Esophagus (tissue), 2 donors: ENCODE results near the gene CCDC70. TPM values are rescaled to one million over a fixed set of nuclear protein-coding genes. Genes with fewer than 3 reads are reported as not detected.

Experiments
- H3K27ac ChIP-seq, 2 donors: one replicate each; pipeline ENCODE4 v1.5.1; 2013; ENCODE audit warnings: low read depth in 2 of 2, mild to moderate bottlenecking in 2 of 2, inconsistent platforms in 1 of 2, low read length in 1 of 2, moderate library complexity in 1 of 2
- H3K27me3 ChIP-seq, 2 donors: one replicate each; pipeline ENCODE4 v1.6.1; 2013; ENCODE audit warnings: low read length in 2 of 2, control low read depth in 1 of 2, mild to moderate bottlenecking in 1 of 2; ENCODE audit not compliant: insufficient read depth in 2 of 2, control insufficient read depth in 1 of 2
- H3K36me3 ChIP-seq, 2 donors: one replicate each; pipeline ENCODE4 v1.6.1; 2013; ENCODE audit warnings: low read length in 1 of 2; ENCODE audit not compliant: control insufficient read depth in 2 of 2, insufficient read depth in 2 of 2
- H3K4me1 ChIP-seq, 2 donors: one replicate each; pipeline ENCODE4 v1.6.1; 2013; ENCODE audit warnings: low read length in 1 of 2; ENCODE audit not compliant: control insufficient read depth in 2 of 2, insufficient read depth in 2 of 2
- H3K4me3 ChIP-seq, 2 donors: one replicate each; pipeline ENCODE4 v1.5.1; 2013; ENCODE audit warnings: low read length in 2 of 2, mild to moderate bottlenecking in 2 of 2, low read depth in 1 of 2, moderate library complexity in 1 of 2
- H3K9me3 ChIP-seq, 2 donors: one replicate each; pipeline ENCODE4 v1.6.1; 2013; ENCODE audit warnings: mild to moderate bottlenecking in 2 of 2, low read depth in 1 of 2, low read length in 1 of 2, moderate library complexity in 1 of 2; ENCODE audit not compliant: control insufficient read depth in 2 of 2, insufficient read depth in 1 of 2
- WGBS, 2 donors: extraction: QIAGEN DNeasy Blood & Tissue Kit; methylation state at CpG; one replicate each; pipeline ENCODE4 v1.1.7; 2013; 5-methylcytosine and 5-hydroxymethylcytosine counted together
- polyA plus RNA-seq, 2 donors: library from polyadenylated mRNA; stranded (reverse); fragments of 200-250 nt; gene quantifications; one replicate each; pipeline ENCODE4 v1.2.3, GENCODE V29; 2013
- donor health status: healthy with polysubstance abuse.
- donor health status: Bipolar disorder and iron deficiency.

The CCDC70 gene
- polyA plus RNA-seq, 2 donors: not detected

- Histone ChIP-seq H3K4me3 (no peak overlapping the region), H3K4me1 (no peaks in the 10 kb centered on the region), H3K27ac (no peak overlapping the region), H3K9me3 (no peaks in the 10 kb centered on the region), H3K27me3 (peaks cover 0 to 5% of the 10 kb centered on the region in 2 donors), H3K36me3 (no peaks in the 10 kb centered on the region)
- 47 to 71% methylated on average over 1 of the region's 1 CpG for WGBS, 2 donors
These were observed 4.8 kb upstream of the CCDC70 start for GRCh38 chr13:51856998-51857397.

- no peaks in the 10 kb centered on the region for H3K36me3 ChIP-seq
- H3K27ac ChIP-seq: no peak overlapping the region
- WGBS, 2 donors: 34 to 51% methylated on average over 11 of the region's 11 CpGs
- no peaks in the 10 kb centered on the region for H3K9me3 ChIP-seq
- H3K4me3 ChIP-seq: no peak overlapping the region
- H3K4me1 ChIP-seq: no peaks in the 10 kb centered on the region
- peaks cover 0 to 5% of the 10 kb centered on the region in 2 donors for H3K27me3 ChIP-seq
These were observed 3.1 kb upstream of the CCDC70 start for GRCh38 chr13:51858433-51859247.

GRCh38 chr13:51862957-51863356 lies 1.2 kb downstream of the CCDC70 start:
- 62 to 71% methylated on average over 7 of the region's 7 CpGs for WGBS, 2 donors
- no peaks in the 10 kb centered on the region for H3K9me3 ChIP-seq
- no peaks in the 10 kb centered on the region for H3K27me3 ChIP-seq
- H3K27ac ChIP-seq: no peak overlapping the region
- no peak overlapping the region for H3K4me3 ChIP-seq
- H3K4me1 ChIP-seq: no peaks in the 10 kb centered on the region
- no peaks in the 10 kb centered on the region for H3K36me3 ChIP-seq

GRCh38 chr13:51865838-51866237 lies 4.1 kb downstream of the CCDC70 start:
- Histone ChIP-seq H3K9me3 (no peaks in the 10 kb centered on the region), H3K27ac (no peak overlapping the region), H3K27me3 (no peaks in the 10 kb centered on the region), H3K36me3 (no peaks in the 10 kb centered on the region), H3K4me3 (no peak overlapping the region), H3K4me1 (no peaks in the 10 kb centered on the region)
- 78 to 81% methylated on average over 7 of the region's 7 CpGs for WGBS, 2 donors

GRCh38 chr13:51867062-51867461 lies 5.3 kb downstream of the CCDC70 start:
- WGBS, 2 donors: 92 to 96% methylated on average over 4 of the region's 4 CpGs
- H3K4me3 ChIP-seq: no peak overlapping the region

DNA sequence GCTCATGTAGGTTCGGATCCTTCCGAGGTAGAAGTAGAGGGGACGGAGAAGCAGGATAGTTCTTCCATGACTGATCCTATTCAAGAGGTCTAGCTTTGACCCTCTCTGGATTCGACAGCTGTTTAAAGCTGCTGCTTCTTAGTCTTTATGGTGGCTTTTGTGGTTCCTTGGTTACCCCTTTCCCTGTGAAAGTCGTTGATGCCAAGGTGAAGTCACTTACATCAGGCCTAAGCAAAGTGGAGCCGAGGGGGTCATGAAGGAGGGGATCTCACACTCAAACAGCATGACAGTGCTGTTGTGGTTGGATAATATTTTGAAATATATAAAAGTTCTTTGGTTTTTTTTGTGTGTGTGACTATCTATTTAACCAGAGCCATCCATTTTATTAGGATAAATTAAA lies 8.1 kb downstream of the CCDC70 start:
- peaks cover 0 to 3% of the 10 kb centered on the region in 2 donors for H3K27me3 ChIP-seq
- no peak overlapping the region for H3K4me3 ChIP-seq
- no peak overlapping the region for H3K27ac ChIP-seq
- no peaks in the 10 kb centered on the region for H3K9me3 ChIP-seq
- H3K36me3 ChIP-seq: no peaks in the 10 kb centered on the region
- no peaks in the 10 kb centered on the region for H3K4me1 ChIP-seq
- 83 to 84% methylated on average over 6 of the region's 6 CpGs for WGBS, 2 donors

More at GRCh38 chr13:51867062-51867461, 5.3 kb downstream of the CCDC70 start:
- Histone ChIP-seq H3K4me1 (no peaks in the 10 kb centered on the region), H3K9me3 (no peaks in the 10 kb centered on the region), H3K36me3 (no peaks in the 10 kb centered on the region), H3K27ac (no peak overlapping the region), H3K27me3 (no peaks in the 10 kb centered on the region)

DNA sequence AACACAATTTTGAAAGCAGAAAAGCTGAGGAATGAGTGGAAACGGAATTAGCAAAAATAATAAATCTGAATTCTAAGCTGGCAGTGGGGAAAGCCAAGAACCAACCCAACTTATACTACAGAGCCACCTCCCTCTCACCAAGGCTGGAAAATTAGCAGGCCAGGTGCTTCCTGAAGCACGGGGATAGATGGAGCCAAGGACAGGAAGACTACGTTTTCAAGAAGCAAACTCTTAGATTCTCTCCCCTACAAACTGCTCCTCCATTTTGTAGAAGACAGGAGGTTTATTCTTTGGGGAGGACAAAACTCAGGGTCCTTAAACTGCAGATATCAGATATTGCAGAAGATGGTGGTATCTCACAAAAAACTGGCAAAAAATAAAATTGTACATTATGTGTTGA lies 8.8 kb downstream of the CCDC70 start:
- Histone ChIP-seq H3K27me3 (peaks cover 0 to 3% of the 10 kb centered on the region in 2 donors), H3K36me3 (no peaks in the 10 kb centered on the region), H3K4me3 (no peak overlapping the region), H3K27ac (no peak overlapping the region), H3K4me1 (no peaks in the 10 kb centered on the region), H3K9me3 (no peaks in the 10 kb centered on the region)
- 71 to 79% methylated on average over 3 of the region's 3 CpGs for WGBS, 2 donors

- Histone ChIP-seq H3K36me3 (no peaks in the 10 kb centered on the region), H3K4me1 (no peaks in the 10 kb centered on the region), H3K27ac (no peak overlapping the region), H3K4me3 (no peak overlapping the region), H3K9me3 (no peaks in the 10 kb centered on the region), H3K27me3 (peaks cover 0 to 3% of the 10 kb centered on the region in 2 donors)
- 90 to 91% methylated on average over 6 of the region's 6 CpGs for whole genome bisulfite sequencing, 2 donors
These were observed 11.5 kb downstream of the CCDC70 start for GRCh38 chr13:51873117-51873798.

DNA sequence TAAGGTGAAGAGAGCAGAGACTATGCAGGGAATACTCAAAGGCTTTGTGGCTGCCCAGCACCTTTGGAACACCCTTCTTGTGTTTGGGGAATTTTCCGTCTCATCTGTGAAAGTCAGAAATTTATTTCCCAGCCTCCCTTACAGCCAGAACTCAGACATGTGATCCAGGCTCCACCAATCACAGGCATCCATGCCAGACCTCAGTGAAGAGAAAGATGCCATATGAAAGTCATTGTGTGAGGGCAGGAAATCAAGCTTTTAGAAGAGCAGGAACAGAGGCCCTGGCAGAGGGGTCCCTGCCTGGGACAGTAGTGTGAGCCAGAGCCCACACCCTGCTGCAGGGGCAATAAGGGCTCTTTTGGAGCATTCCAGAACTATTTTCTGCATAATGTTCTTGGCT lies 12.1 kb downstream of the CCDC70 start:
- Histone ChIP-seq H3K27me3 (peaks cover 0 to 4% of the 10 kb centered on the region in 2 donors), H3K36me3 (no peaks in the 10 kb centered on the region), H3K4me1 (no peaks in the 10 kb centered on the region), H3K27ac (no peak overlapping the region), H3K4me3 (no peak overlapping the region), H3K9me3 (no peaks in the 10 kb centered on the region)
- WGBS, 2 donors: 90 to 100% methylated on average over 1 of the region's 1 CpG
